Stimulated activated CD8-positive, alpha-beta memory T cell treated with anti-CD3 and anti-CD28 coated beads, Interleukin-15, amount 100 ng/mL, for 1 hour (primary cell): ENCODE measurements around the gene RTL1.

Source experiments
- DNase-seq: peaks from one replicate; pipeline ENCODE4 v3.0.0-alpha.2; 2020; ENCODE audit warnings: low read depth

RTL1 gene

GRCh38 chr14:100881211-100882025, 22.1 kb downstream of the RTL1 start:
- DNase-seq: no peak

DNA sequence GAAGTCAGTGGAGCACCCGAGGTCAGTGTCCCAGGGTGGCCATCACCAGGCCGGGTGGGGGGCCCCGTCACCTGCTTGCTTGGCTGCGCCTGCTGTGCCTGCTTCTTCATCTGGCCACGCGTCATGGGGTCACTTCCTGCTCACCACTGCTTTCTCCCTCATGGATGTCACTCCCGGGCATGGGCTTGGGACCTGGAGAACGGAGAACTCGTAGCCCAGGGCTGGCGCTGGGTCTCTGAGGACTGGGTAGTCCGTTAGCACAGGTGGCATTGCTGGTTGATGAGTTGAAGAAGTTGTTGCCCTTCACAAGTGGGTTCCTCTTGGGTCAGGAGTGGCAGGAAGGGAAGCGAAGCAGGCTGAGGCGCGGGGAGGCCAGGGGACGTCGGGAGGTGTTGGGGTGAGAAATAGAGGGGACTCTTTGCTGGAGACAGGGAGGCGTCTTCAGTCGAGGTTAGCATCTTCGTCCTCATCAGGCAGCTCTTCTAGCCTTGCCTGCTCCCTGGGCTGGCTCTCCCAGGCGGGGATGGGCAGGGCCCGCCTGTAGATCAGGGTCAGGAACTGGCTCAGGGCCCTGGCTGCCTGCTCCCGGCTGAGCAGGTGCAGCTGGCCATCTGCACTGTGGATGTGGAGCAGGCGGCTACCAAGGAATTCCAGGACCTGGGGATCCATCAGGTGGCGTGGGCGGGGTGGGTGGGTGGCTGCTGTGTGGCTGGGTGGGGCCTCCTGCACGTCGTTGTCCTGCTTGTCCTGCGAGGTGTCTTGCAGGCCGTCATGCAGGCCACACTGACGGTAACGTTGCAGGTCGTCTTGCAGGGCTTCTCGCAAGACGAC, 23.0 kb downstream of the RTL1 start:
- DNase-seq: no peak

GRCh38 chr14:100879782-100880181, 23.7 kb downstream of the RTL1 start:
- no peak for DNase-seq

- DNase-seq: no peak
Observed at GRCh38 chr14:100879194-100879593, 24.3 kb downstream of the RTL1 start.

- no peak for DNase-seq
Observed at GRCh38 chr14:100878271-100879146, 25.0 kb downstream of the RTL1 start.

GRCh38 chr14:100875861-100876590, 27.5 kb downstream of the RTL1 start:
- no peak for DNase-seq

DNA sequence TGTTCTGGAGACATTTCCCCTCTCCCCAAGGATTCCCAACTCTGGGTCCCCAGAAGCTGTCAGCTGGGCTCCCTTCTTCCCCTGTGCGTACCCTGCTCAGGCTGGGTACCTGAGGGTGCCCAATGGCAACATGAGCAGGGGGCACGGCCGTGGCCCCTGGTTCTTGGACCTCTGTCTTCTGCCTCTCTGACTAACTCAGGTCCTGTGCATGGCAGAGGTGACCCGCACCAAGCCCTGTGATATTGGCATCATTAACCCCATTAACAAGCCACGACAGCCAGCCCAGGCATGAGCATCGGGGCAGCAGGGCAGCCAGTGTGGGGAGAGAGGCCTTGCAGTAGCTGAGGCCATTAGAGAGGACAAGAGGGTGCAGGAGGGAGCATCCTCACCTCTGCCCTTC, 28.4 kb downstream of the RTL1 start:
- no peak for DNase-seq

- no peak for DNase-seq
Observed at GRCh38 chr14:100874411-100875091, 29.0 kb downstream of the RTL1 start.

DNA sequence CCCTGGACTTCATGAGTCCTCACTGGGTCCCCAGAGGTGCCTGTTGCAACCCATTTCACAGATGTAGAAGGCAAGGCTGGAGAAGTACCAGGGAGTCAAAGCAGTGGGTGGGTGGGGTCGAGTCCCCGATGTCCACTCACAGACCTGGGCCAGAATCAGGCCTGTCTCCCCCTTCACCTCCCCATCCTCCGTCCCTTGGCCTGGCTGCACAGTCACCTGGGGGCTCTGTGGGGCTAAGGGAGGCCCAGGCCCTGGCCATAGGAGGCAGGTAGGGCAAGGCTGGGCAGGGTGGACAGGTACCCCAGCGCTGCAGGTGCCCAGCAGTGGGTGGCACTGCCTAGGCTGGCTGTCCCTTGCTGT, 29.5 kb downstream of the RTL1 start:
- DNase-seq: no peak

- DNase-seq: no peak
Observed at GRCh38 chr14:100873096-100873482, 30.4 kb downstream of the RTL1 start.

DNA sequence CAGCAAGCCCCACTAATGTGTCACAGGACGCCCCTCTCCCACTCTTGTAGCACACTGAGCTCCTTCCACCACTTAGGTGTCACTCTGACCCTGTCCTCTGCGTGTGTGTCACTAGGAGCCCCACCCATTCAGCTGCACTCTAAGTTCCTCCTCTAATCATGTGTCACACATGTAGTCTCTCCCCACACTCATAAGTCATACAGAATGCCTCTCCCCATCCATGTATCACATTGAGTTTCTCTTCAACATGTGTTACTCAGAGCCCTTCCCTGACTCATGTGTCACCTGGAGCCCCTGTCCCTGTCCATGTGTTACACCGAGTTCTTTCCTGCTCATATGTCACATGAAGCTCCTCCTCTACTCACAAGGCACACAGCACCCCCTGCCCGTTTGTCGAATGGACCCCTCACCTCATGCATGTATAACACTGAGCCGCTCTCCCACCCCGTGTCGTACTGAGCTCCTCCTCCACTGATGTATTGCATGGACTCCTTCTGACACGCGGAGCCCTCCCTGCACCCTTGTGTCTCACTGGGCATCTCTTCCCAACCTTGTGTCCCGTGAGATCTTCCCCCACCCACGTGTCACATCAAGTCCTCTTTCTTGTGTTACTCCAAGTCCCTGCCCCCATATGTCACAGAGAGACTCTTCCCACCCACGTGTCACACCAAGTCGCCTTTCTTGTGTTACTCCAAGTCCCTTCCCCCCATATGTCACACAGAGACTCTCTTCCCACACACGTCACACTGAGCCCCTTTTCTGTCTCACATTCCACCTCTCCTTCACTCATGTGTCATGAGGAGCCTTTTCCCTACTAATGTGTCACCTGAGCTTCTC, 31.0 kb downstream of the RTL1 start:
- DNase-seq: no peak

DNA sequence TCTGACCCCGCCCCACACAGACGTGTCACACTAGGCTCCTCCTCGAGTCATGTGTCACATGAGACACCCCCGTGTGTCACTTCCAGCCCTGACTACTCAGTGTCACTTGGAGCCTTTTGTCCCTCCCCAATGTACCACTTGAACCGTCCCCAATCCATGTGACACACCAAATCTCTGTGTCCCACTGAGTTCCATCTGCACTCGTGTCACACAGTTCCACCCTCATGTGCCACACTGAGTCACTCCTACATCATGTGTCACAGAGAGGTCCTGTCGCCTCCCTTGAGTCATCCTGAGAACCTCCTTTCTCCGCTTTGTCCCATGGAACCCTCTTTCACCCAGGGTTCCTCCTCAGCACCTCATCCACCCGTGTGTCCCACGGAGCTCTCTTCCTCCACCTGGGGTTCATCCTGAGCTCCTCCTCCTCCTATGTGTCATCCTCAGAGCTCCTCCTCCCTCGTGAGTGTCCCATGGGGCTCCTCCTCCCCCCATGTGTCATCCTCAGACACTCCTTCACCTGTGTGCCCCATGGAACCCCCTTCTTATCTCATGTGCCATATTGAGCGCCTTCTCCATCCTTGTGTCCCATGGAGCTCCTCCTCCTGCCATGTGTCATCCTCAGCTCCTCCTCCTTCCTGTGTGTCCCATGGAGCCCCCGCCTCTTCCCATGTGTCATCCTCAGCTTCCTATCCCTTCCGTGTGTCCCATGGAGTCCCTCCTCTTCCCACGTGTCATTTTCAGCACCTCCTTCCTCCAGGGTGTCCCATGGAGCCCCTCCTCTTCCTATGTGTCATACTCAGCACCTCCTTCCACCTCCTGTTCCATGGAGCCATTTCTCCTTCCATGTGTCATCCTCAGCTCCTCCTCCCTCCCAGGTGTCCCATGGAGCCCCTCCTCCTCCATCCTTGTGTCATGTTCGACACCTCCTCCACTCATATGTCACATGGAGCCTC, 32.0 kb downstream of the RTL1 start:
- no peak for DNase-seq

GRCh38 chr14:100868621-100869370, 34.7 kb downstream of the RTL1 start:
- DNase-seq: no peak

DNA sequence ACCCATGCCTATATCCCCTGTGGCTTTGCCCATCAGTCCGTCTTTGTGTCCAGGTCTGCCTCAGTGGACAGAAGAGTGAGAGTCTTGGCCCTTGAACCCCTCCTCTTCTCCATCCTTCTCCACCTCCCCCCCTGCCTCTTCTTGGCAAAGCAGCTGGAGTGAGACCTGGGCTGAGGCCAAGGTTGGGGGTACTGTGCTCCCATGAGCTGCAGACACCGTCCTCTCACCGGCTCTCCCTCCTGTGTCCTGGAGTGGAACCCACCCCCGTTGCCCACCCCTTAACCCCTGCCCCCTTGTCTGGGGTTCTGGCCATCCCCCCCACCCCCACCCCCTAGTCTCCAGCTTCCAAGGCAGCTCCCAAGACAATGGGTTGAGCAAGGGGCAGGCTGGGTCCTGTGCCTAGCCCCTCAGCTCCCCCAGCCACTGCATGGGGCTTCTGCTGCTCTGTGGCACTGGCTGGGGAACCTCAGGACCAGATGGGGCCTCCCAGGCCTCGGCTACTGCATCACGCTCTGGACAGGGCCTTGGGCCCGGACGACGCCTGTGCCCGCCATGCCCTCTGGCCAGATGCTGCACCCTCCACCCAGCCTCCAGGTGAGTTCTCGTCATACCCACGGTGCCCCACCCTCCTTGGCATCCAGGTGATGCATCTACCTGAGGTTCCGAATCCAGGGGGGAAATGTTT, 35.7 kb downstream of the RTL1 start:
- no peak for DNase-seq

DNA sequence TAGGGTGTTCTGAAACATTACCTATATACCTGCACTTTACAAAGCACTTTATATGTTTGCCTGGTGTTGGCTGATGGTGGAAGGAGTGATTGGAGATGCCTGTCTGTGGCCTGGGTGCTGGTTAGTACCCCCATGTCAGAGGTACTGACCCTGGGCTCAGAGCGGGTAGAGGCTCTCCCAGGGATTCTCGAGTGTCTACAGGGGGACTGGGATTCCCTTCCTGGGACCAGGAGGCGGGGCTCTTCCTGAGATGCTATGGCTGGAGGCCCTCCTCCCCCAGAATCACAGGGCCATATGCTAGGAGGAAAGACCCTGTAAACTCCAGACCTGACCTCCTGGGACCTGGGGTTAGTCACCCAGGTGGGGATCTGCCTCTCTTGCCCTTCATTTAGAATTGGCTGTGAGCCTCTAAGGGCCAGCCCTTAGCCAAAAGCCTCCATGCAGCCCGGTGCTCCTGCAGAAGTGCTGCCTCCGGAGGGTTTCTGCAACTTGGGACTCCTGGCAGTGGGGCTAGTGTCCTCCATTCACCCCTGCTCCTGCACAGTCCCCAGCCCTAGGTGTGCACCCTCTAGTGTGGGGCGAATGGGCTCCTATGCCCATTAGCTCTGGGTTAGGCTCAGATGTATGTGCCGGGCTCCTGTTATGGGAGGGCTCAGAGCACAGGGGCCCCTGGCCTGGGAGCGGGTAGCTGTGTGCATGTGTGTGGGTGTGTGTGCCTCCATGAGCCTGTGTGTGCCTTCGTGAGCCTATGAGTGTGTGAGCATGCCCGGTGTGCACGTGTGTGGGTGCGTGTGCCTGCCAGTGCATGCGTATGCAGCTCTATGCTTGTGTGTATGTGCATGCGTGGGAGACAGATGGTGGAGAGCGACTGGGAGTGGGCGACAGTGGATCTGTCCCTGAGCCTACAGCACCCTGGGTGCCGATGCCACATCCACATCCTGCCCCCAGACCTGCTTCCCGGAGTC, 36.6 kb downstream of the RTL1 start:
- DNase-seq: no peak
